Measurements from ENCODE around the gene GRIN2D.

GRIN2D gene

GRCh38 chr19:48441360-48442050 is 48.0 kb downstream of the GRIN2D start:
- no peak for DNase-seq (ENCODE audit: low read depth, low spot score)

- no peak for DNase-seq (ENCODE audit: low read depth, low spot score)
These were observed 48.9 kb downstream of the GRIN2D start for GRCh38 chr19:48442116-48443035.

- no peak for DNase-seq (ENCODE audit: low read depth, low spot score)
These were observed 49.8 kb downstream of the GRIN2D start for GRCh38 chr19:48443256-48443655.

All from activated CD4-positive, CD25-positive, alpha-beta regulatory T cell treated with anti-CD3 and anti-CD28 coated beads, Interleukin-2, amount 50 U/mL, for 16 hours (primary cell).